HepG2 (cell line): ENCODE data around the gene CTSA. TPM values are rescaled to one million over a fixed set of nuclear protein-coding genes. Genes with fewer than 3 reads are reported as not detected.
A peak's percentile ranks its signal among the peaks of the same experiment; 100 is the strongest.

ENCODE experiments used
- AHDC1 ChIP-seq: sonication (generic); formaldehyde crosslinking; IDR thresholded peaks from 2 replicates; pipeline ENCODE4 v1.5.1; 2020; ENCODE audit warnings: mild to moderate bottlenecking, missing genetic modification reagents, borderline replicate concordance
- AHR ChIP-seq: IDR thresholded peaks from 2 replicates; pipeline ENCODE4 v1.6.1; 2018; ENCODE audit warnings: missing genetic modification reagents, missing compliant biosample characterization
- DPF2 ChIP-seq: sonication (generic); formaldehyde crosslinking; IDR thresholded peaks from 2 replicates; pipeline ENCODE4 v1.4.0; 2020; ENCODE audit warnings: mild to moderate bottlenecking, low read depth, missing genetic modification reagents, borderline replicate concordance
- FOSL2 ChIP-seq: sonication (generic); formaldehyde crosslinking; IDR thresholded peaks from 2 replicates; pipeline ENCODE4 v1.4.0; 2020; ENCODE audit warnings: missing genetic modification reagents
- HNF1B ChIP-seq: sonication (generic); formaldehyde crosslinking; IDR thresholded peaks from 2 replicates; pipeline ENCODE4 v1.5.1; 2020; ENCODE audit warnings: mild to moderate bottlenecking, moderate library complexity, missing genetic modification reagents
- HNF4A ChIP-seq: sonication (generic); formaldehyde crosslinking; IDR thresholded peaks from 2 replicates; pipeline ENCODE4 v1.4.0; 2020; ENCODE audit warnings: missing genetic modification reagents
- KDM2A ChIP-seq: sonication (generic); formaldehyde crosslinking; IDR thresholded peaks from 2 replicates; pipeline ENCODE4 v1.4.0; 2020; ENCODE audit warnings: low read depth, missing genetic modification reagents, borderline replicate concordance
- KDM6A ChIP-seq: IDR thresholded peaks from 2 replicates; pipeline ENCODE4 v1.6.1; 2016; ENCODE audit warnings: low read depth
- RAD21 ChIP-seq: fragments of 450-650 bp; formaldehyde crosslinking; IDR thresholded peaks from 2 replicates; pipeline ENCODE4 v1.5.0; 2020; ENCODE audit warnings: mild to moderate bottlenecking
- RARA ChIP-seq: IDR thresholded peaks from 2 replicates; pipeline ENCODE4 v1.6.1; 2016; ENCODE audit warnings: missing genetic modification reagents, missing compliant biosample characterization
- SPEN ChIP-seq: sonication (generic); formaldehyde crosslinking; IDR thresholded peaks from 2 replicates; pipeline ENCODE4 v1.5.1; 2020; ENCODE audit warnings: low read depth, mild to moderate bottlenecking, missing genetic modification reagents
- ZBTB42 ChIP-seq: sonication (generic); formaldehyde crosslinking; IDR thresholded peaks from 2 replicates; pipeline ENCODE4 v1.5.0; 2020; ENCODE audit warnings: mild to moderate bottlenecking, missing genetic modification reagents
- ZNF280D ChIP-seq: sonication (generic); formaldehyde crosslinking; IDR thresholded peaks from 2 replicates; pipeline ENCODE4 v1.5.1; 2020; ENCODE audit warnings: mild to moderate bottlenecking, missing genetic modification reagents
- ZNF503 ChIP-seq: sonication (generic); formaldehyde crosslinking; IDR thresholded peaks from 2 replicates; pipeline ENCODE4 v1.4.0; 2020; ENCODE audit warnings: missing genetic modification reagents
- ZNF746 ChIP-seq: sonication (generic); formaldehyde crosslinking; IDR thresholded peaks from 2 replicates; pipeline ENCODE4 v1.8.0; 2022; ENCODE audit warnings: mild to moderate bottlenecking, missing genetic modification reagents
- polyA plus RNA-seq, 8 experiments: library from polyadenylated mRNA; depleted of rRNA in 3 of 8; stranded (reverse) in 7 of 8; unstranded in 1 of 8; fragments of >200 nt; fragmentation: Illumina TruSeq in 4 of 8; extraction: Trizol in 4 of 8; gene quantifications; 2 replicates each; pipeline versions ENCODE4 v1.2.1 to v1.2.3, GENCODE V29; 2011 to 2016; ENCODE audit warnings: low read depth in 4 of 8, missing spikeins in 1 of 8, mixed read lengths in 1 of 8; ENCODE audit not compliant: insufficient read depth in 1 of 8
- total RNA-seq, 5 experiments: library from RNA; depleted of rRNA; stranded (reverse); fragments of >200 nt; fragmentation: Illumina TruSeq; extraction: Trizol; gene quantifications; 2 replicates each; pipeline ENCODE4 v1.2.3, GENCODE V29; 2016; ENCODE audit warnings: low read depth in 1 of 5

CTSA gene
- total and polyA plus RNA-seq, 2 of the 13 experiments (the other 11 are each of a cell fraction or from before 2014, with no cell fraction given): 202 to 231 TPM

GRCh38 chr20:45919542-45920399, 28.6 kb downstream of the CTSA start (continued):
- TF ChIP-seq AHDC1 (CRISPR knock-in tag) (peak; percentile 60; the same call in 1 of the 2 replicates), RAD21 (CRISPR knock-in tag) (no peak), ZNF503 (CRISPR knock-in tag) (peak; percentile 71; the same call in 1 of the 2 replicates), ZBTB42 (CRISPR knock-in tag) (no peak), DPF2 (CRISPR knock-in tag) (no peak), HNF1B (CRISPR knock-in tag) (peak; percentile 36; the same call in 1 of the 2 replicates), KDM6A (CRISPR knock-in tag) (no peak), AHR (no peak), HNF4A (CRISPR knock-in tag) (0 out of 2 replicates have a peak, but pooled peaks have one; percentile 19), FOSL2 (CRISPR knock-in tag) (peak; percentile 42; the same call in 1 of the 2 replicates), RARA (CRISPR knock-in tag) (peak; percentile 53), KDM2A (CRISPR knock-in tag) (no peak), SPEN (CRISPR knock-in tag) (peak; percentile 50; the same call in 1 of the 2 replicates), ZNF746 (CRISPR knock-in tag) (no peak), ZNF280D (CRISPR knock-in tag) (peak; percentile 31; the same call in 1 of the 2 replicates)
